HUES64 (cell line): ENCODE data around the gene WFDC2.

Source experiments
- H3K27ac ChIP-seq: 2 replicates; pipeline ENCODE4 v1.7.0; 2013; ENCODE audit warnings: low read depth, low read length, inconsistent platforms
- H3K27me3 ChIP-seq: 2 replicates; pipeline ENCODE4 v1.6.1; 2013; ENCODE audit warnings: mild to moderate bottlenecking, low read length; ENCODE audit not compliant: insufficient read depth
- H3K36me3 ChIP-seq: 2 replicates; pipeline ENCODE4 v1.6.1; 2013; ENCODE audit warnings: mild to moderate bottlenecking, low read length; ENCODE audit not compliant: insufficient read depth
- H3K4me1 ChIP-seq: 2 replicates; pipeline ENCODE4 v1.6.1; 2013; ENCODE audit warnings: mild to moderate bottlenecking, low read length, moderate library complexity; ENCODE audit not compliant: insufficient read depth
- H3K4me3 ChIP-seq: 2 replicates; pipeline ENCODE4 v1.5.1; 2013; ENCODE audit warnings: mild to moderate bottlenecking, low read length, moderate library complexity
- H3K9ac ChIP-seq: 2 replicates; pipeline ENCODE4 v1.6.1; 2013; ENCODE audit warnings: mild to moderate bottlenecking, low read depth, low read length
- H3K9me3 ChIP-seq: 2 replicates; pipeline ENCODE4 v1.6.1; 2013; ENCODE audit warnings: low read depth, low read length; ENCODE audit not compliant: insufficient read depth
- WGBS: fragments of 150-250, 120-280 bp; methylation state at CpG from one replicate; pipeline ENCODE4 v1.1.7; 2013; ENCODE audit warnings: missing lambda C conversion rate; 5-methylcytosine and 5-hydroxymethylcytosine counted together

WFDC2 gene

GRCh38 chr20:45518282-45518681 lies 48.7 kb downstream of the WFDC2 start:
- WGBS: 71% methylated on average over 2 of the region's 2 CpGs
- no peak overlapping the region for H3K27ac ChIP-seq
- H3K4me3 ChIP-seq: no peak overlapping the region
- H3K9ac ChIP-seq: no peak overlapping the region
- no peaks in the 10 kb centered on the region for H3K27me3 ChIP-seq
- no peaks in the 10 kb centered on the region for H3K36me3 ChIP-seq
- no peaks in the 10 kb centered on the region for H3K9me3 ChIP-seq
- H3K4me1 ChIP-seq: no peaks in the 10 kb centered on the region

GRCh38 chr20:45523821-45524220 lies 54.3 kb downstream of the WFDC2 start:
- no peaks in the 10 kb centered on the region for H3K4me1 ChIP-seq
- no peaks in the 10 kb centered on the region for H3K27me3 ChIP-seq
- H3K9me3 ChIP-seq: no peaks in the 10 kb centered on the region
- no peak overlapping the region for H3K27ac ChIP-seq
- no peak overlapping the region for H3K4me3 ChIP-seq
- 93% methylated on average over 1 of the region's 1 CpG for WGBS
- no peak overlapping the region for H3K9ac ChIP-seq
- H3K36me3 ChIP-seq: no peaks in the 10 kb centered on the region

GRCh38 chr20:45527294-45527693 lies 57.7 kb downstream of the WFDC2 start:
- Histone ChIP-seq H3K27me3 (no peaks in the 10 kb centered on the region), H3K36me3 (no peaks in the 10 kb centered on the region), H3K9me3 (no peaks in the 10 kb centered on the region), H3K4me1 (no peaks in the 10 kb centered on the region), H3K4me3 (no peak overlapping the region), H3K27ac (no peak overlapping the region), H3K9ac (no peak overlapping the region)
- 100% methylated on average over 3 of the region's 4 CpGs for WGBS
